Fibroblast of the aortic adventitia (primary cell): Measurements from ENCODE around the gene FKBP9. TPM values are rescaled to one million over a fixed set of nuclear protein-coding genes. Genes with fewer than 3 reads are reported as not detected.

Experiments
- DNase-seq: peaks from one replicate; pipeline ENCODE4 v3.0.0-alpha.2; 2010; ENCODE audit warnings: low read depth
- H3K4me3 ChIP-seq: 2 replicates; pipeline ENCODE4 v1.5.1; 2011; ENCODE audit warnings: low read depth, mild to moderate bottlenecking, control low read depth, low read length, moderate library complexity
- total RNA-seq: library from RNA; depleted of rRNA; stranded (reverse); fragments of >200 nt; gene quantifications from 2 replicates; pipeline ENCODE4 v1.2.3, GENCODE V29; 2012; ENCODE audit warnings: low replicate concordance
- TF ChIP-seq, protein P1 (sequence below): IDR thresholded peaks from 2 replicates; pipeline ENCODE4 v1.5.1; 2011; ENCODE audit warnings: mild to moderate bottlenecking, low read length, control low read depth, inconsistent platforms; ENCODE audit not compliant: insufficient read depth

Gene FKBP9
- total RNA-seq, 1 donor: 387 TPM

DNA sequence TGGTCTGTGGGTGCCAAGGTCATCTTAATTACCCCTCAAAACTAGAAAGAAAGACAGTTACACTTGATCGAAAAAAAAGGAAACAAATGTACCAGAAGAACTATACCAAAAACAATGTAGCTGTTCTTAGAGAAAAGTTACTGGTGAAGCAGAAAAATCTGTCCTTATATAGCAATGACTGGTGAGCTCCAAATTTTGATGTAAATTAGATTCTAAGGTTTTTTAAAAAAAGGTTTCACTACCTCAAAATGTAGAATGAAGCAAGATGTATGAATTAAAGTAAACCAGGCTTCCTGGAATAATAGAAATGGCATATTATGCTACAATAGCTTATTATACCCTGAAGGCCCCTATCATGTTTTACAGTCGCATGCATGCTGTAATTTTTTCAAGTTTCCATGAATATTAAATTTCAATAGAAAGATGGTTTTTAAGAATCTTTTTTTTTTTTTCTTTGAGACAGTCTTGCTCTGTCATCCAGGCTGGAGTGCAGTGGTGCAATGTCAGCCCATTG lies 28.4 kb upstream of the FKBP9 start:
- TF ChIP-seq, protein P1, sequence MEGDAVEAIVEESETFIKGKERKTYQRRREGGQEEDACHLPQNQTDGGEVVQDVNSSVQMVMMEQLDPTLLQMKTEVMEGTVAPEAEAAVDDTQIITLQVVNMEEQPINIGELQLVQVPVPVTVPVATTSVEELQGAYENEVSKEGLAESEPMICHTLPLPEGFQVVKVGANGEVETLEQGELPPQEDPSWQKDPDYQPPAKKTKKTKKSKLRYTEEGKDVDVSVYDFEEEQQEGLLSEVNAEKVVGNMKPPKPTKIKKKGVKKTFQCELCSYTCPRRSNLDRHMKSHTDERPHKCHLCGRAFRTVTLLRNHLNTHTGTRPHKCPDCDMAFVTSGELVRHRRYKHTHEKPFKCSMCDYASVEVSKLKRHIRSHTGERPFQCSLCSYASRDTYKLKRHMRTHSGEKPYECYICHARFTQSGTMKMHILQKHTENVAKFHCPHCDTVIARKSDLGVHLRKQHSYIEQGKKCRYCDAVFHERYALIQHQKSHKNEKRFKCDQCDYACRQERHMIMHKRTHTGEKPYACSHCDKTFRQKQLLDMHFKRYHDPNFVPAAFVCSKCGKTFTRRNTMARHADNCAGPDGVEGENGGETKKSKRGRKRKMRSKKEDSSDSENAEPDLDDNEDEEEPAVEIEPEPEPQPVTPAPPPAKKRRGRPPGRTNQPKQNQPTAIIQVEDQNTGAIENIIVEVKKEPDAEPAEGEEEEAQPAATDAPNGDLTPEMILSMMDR: no peak
- H3K4me3 ChIP-seq: no peak overlapping the region
- no peak for DNase-seq

DNA sequence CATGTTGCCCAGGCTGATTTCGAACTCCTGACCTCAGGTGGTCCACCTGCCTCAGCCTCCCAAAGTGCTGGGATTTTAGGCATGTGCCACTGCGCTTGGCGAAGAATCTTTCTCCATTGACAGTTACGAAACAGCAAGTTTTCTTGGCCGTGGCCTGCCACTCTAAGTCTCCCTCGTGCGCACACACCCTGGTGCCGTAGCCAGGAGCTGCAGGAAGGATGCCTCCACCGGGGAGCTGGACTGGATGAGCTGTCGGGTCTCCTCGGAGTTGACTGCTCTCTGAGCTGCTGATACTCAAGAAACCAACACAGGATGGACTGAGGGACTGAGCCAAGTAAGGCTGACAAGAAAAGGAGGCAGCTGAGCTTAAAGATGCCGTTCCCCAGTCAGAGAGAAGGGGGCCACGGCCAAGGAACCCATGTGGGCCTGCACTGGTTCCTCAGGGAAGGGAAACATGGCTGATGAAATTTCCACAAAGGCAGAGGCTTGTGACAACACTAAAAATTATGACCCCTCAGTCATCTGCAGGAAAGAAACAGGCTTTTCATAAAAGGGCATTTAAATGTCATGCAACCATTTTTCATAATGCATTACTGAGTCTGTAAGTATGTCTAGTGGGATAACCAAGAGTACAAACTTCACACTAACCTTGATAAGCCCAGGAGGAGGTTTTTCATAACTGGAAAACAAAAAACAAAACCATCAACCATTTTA lies 27.7 kb upstream of the FKBP9 start:
- H3K4me3 ChIP-seq: no peak overlapping the region
- TF ChIP-seq, protein P1: no peak
- DNase-seq: no peak

DNA sequence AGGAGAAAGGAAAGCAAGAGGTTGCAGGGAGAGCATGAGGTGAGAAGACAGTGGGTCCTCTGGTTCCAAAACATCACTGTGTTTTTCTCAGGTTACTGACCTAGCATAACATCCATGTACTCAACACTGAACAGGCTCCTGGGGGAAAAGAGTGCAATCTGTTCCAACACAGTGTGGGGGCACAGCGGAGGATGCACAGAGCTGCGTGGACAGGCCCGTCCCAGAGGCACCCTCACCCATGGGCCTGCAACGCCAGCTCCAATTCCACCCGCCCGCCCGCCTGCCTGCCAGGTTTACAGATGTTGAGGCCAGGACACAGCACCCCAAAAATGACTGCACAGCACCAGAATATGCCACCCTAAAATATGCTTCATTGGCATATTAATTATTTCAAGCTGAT lies 26.9 kb upstream of the FKBP9 start:
- H3K4me3 ChIP-seq: no peak overlapping the region
- TF ChIP-seq, protein P1: no peak
- DNase-seq: no peak

DNA sequence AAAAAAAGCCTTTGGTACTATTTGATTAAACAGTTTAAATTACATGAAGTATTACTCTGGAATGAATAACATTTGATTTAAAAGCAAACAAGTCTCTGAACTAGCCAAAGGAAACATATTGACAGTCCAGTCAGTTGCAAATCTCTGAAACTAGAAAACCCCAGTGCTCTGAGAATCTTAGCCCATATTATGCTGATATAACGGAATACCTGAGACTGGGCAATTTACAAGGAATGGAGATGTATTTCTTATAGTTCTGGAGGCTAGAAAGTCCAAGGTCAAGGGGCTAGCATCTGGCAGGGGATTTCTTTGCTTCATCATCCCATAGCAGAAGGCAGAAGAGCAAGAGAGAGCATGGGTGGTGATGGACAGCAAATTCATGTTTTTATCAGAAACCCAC lies 21.7 kb upstream of the FKBP9 start:
- TF ChIP-seq, protein P1: no peak
- no peak for DNase-seq
- no peak overlapping the region for H3K4me3 ChIP-seq

DNA sequence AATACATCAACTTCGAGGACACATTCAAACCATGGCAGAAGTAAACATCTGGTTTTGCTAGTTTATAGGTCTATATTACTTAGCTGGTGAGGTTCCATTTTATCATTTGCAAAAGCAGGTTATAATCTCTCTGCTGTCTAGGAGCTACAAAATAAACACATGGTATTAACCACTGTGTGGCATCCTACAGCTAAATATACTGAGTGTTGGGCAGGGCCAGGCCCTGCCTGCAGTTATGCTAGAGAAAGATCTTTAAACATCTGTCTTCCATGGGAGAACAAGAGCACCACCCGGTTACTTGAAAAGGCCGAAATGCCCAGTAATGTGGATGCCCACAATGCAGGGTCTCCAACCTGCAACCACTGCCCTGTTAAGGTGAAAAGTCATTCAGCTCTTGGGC lies 20.6 kb upstream of the FKBP9 start:
- no peak overlapping the region for H3K4me3 ChIP-seq
- TF ChIP-seq, protein P1: no peak
- no peak for DNase-seq

- no peak overlapping the region for H3K4me3 ChIP-seq
- TF ChIP-seq, protein P1: no peak
- DNase-seq: peak; percentile 57
Measured at GRCh38 chr7:32937344-32938174, 19.7 kb upstream of the FKBP9 start.
